ENCODE data around the gene COL5A3. TPM values are rescaled to one million over a fixed set of nuclear protein-coding genes. Genes with fewer than 3 reads are reported as not detected.

COL5A3 gene
- total RNA-seq, 1 donor from 2014 or later, result 43.3 TPM

DNA sequence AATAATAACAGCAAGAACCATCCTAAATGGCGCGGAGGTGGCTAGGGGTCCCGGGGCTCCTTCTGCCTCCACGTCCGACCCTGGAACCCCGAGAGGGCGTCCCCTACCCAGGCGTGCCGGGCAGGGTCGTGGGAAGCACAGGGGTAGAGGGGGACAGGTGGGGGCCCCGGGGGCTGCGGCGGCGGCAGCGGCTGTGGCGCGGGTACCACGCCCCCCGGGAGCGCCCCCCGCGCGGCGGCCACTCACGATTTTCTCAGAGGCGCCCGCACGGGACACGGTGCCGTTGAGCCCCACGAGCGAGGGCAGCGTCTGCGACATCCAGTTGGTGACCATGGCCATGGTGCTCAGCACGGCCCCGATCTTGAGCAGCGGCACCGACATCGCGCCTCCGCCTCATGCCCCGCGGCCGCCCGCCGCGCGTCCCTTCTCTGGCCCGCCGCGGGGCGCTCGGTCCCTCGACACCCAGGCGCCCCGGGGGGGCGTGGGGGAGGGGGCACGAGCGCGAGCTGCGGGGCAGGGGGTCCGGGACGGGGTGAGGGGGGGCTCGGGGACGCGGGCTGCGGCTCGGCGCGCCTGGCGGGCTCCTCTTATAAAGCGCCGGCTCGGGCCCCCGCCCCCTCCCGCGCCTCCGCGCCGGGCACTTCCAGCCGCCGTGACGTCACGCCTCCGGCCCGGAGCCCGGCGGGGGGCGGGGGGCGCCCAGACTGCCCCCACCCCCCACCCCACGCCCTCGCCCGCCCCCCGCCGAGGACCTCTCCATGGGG lies 96.9 kb downstream of the COL5A3 start:
- Histone ChIP-seq H3K9ac (ENCODE audit: low read depth in 1 of 3, low read length in 3 of 3) (no peak overlapping the region), H3K4me3 (ENCODE audit: low read length in 3 of 3) (no peak overlapping the region), H3K9me3 (ENCODE audit: control insufficient read depth in 3 of 3, low read length in 3 of 3) (no peaks in the 10 kb centered on the region), H3K36me3 (ENCODE audit: control insufficient read depth in 3 of 3, insufficient read depth in 3 of 3, low read length in 3 of 3) (no peaks in the 10 kb centered on the region), H3K27me3 (ENCODE audit: control insufficient read depth in 3 of 3, insufficient read depth in 3 of 3, low read length in 3 of 3) (peaks cover 27 to 33% (median 31%) of the 10 kb centered on the region in 3 donors), H3K4me1 (ENCODE audit: control insufficient read depth in 3 of 3, insufficient read depth in 3 of 3, low read length in 3 of 3) (peaks cover 4 to 7% (median 4%) of the 10 kb centered on the region in 3 donors), H3K27ac (ENCODE audit: low read depth, low read length) (no peak overlapping the region)

DNA sequence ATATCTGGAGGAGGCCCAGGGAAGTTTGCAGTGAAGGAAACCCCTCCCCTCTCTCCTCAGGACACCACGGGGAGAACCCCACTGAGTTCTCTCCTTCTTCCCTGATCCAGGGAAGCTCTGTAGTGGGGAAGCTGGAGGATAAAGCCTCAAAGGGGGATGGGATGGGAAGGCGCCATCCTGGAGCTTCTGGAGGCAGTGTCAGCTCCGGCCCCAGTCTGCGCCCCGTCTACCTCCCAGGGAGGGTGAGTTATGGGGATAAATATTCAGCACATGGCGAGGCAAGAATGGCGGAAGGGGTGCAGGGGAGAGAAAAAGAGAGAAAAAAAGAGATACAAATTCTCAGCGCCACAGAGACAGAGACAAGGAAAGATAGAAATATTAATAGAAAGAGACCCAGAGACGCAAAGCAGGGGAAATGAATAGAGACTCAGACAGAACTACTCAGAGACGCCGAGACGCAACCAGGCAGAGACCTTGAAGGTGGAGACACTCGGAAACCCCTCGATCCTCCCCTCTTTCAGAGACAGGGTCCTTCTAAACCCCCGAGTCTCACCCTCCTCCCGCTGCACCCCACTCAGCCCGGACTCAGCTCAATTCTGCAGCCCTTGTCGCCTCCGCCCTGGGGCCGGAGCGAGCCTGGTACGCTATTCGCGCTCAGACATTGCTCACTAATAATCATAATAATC lies 97.6 kb downstream of the COL5A3 start:
- peaks cover 27 to 33% (median 31%) of the 10 kb centered on the region in 3 donors for H3K27me3 ChIP-seq (ENCODE audit: control insufficient read depth in 3 of 3, insufficient read depth in 3 of 3, low read length in 3 of 3)

DNA sequence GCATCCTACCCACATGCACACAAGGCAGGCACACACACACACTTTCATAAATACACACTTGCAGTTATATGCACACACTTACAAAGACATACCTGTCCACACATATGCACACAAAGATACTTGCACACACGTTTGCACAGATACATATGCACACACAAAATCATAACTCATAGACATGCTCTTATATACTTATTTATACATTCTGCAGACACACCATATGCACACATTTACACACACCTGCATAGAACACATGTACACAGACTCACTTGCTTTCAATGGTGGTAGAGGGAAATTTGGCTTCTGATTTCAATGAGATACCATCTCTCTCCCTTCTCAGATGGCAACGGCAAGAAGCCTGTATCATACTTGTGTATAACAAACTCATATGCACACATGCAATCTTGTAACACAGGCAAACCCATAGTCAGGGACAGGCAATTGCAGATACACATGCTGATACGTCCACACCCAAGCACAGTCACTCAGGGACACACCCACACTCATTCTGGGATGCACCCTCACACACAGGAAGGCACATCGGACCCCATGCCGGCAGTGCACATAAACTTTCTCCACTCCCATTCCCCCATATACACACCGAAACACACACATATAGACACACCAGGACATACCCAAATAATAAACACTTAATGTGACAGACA lies 98.6 kb downstream of the COL5A3 start:
- H3K36me3 ChIP-seq (ENCODE audit: control insufficient read depth in 3 of 3, insufficient read depth in 3 of 3, low read length in 3 of 3), result no peaks in the 10 kb centered on the region
- no peak overlapping the region for H3K9ac ChIP-seq (ENCODE audit: low read depth in 1 of 3, low read length in 3 of 3)
- H3K27ac ChIP-seq (ENCODE audit: low read depth, low read length), result no peak overlapping the region
- peaks cover 4 to 7% (median 4%) of the 10 kb centered on the region in 3 donors for H3K4me1 ChIP-seq (ENCODE audit: control insufficient read depth in 3 of 3, insufficient read depth in 3 of 3, low read length in 3 of 3)
- no peak overlapping the region for H3K4me3 ChIP-seq (ENCODE audit: low read length in 3 of 3)
- H3K9me3 ChIP-seq (ENCODE audit: control insufficient read depth in 3 of 3, low read length in 3 of 3), result no peaks in the 10 kb centered on the region
- H3K27me3 ChIP-seq (ENCODE audit: control insufficient read depth in 3 of 3, insufficient read depth in 3 of 3, low read length in 3 of 3), result peaks cover 27 to 33% (median 31%) of the 10 kb centered on the region in 3 donors

More for the DNA sequence above, 97.6 kb downstream of the COL5A3 start:
- H3K36me3 ChIP-seq (ENCODE audit: control insufficient read depth in 3 of 3, insufficient read depth in 3 of 3, low read length in 3 of 3), result no peaks in the 10 kb centered on the region
- no peak overlapping the region for H3K4me3 ChIP-seq (ENCODE audit: low read length in 3 of 3)
- H3K4me1 ChIP-seq (ENCODE audit: control insufficient read depth in 3 of 3, insufficient read depth in 3 of 3, low read length in 3 of 3), result peaks cover 4 to 7% (median 4%) of the 10 kb centered on the region in 3 donors
- no peak overlapping the region for H3K9ac ChIP-seq (ENCODE audit: low read depth in 1 of 3, low read length in 3 of 3)
- no peak overlapping the region for H3K27ac ChIP-seq (ENCODE audit: low read depth, low read length)
- H3K9me3 ChIP-seq (ENCODE audit: control insufficient read depth in 3 of 3, low read length in 3 of 3), result no peaks in the 10 kb centered on the region

DNA sequence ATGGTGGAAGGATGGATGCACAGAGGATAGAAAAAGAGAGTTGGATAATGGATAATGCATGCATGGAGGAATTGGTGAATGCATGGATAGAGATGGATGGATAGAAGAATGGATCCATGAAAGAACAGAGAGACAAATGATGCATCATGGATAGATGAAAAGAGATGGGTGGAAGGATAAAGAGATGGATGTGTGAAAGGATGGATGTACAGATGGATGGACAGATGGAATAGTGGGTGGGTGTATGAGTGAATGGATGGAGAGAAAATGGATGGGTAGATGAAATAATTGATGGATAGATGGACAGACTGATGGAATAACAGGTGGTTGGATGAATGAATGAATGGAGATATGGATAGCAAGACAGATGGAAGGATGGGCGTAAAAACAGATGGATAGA lies 99.7 kb downstream of the COL5A3 start:
- no peaks in the 10 kb centered on the region for H3K9me3 ChIP-seq (ENCODE audit: control insufficient read depth in 3 of 3, low read length in 3 of 3)
- H3K4me3 ChIP-seq (ENCODE audit: low read length in 3 of 3), result no peak overlapping the region
- H3K27ac ChIP-seq (ENCODE audit: low read depth, low read length), result no peak overlapping the region
- no peaks in the 10 kb centered on the region for H3K36me3 ChIP-seq (ENCODE audit: control insufficient read depth in 3 of 3, insufficient read depth in 3 of 3, low read length in 3 of 3)
- H3K27me3 ChIP-seq (ENCODE audit: control insufficient read depth in 3 of 3, insufficient read depth in 3 of 3, low read length in 3 of 3), result peaks cover 30 to 35% (median 35%) of the 10 kb centered on the region in 3 donors
- no peak overlapping the region for H3K9ac ChIP-seq (ENCODE audit: low read depth in 1 of 3, low read length in 3 of 3)
- peaks cover 4 to 7% (median 4%) of the 10 kb centered on the region in 3 donors for H3K4me1 ChIP-seq (ENCODE audit: control insufficient read depth in 3 of 3, insufficient read depth in 3 of 3, low read length in 3 of 3)

Small RNA genes within 50 kb of the gene (small RNA-seq; reads per million reads assigned to genes)
- not detected for gene MIR5589

Other genes with a start within 250 kb of the COL5A3 start
- gene ZNF846, start 241.8 kb downstream of the COL5A3 start, total RNA-seq, result 15.1 TPM
- 10.4 TPM for gene FBXL12, start 191.4 kb downstream of the COL5A3 start, total RNA-seq
- 133 TPM for gene UBL5, start 182.6 kb downstream of the COL5A3 start, total RNA-seq
- gene PIN1, start 175.2 kb downstream of the COL5A3 start, total RNA-seq, result 58.5 TPM
- 18.8 TPM for gene OLFM2, start 74.0 kb downstream of the COL5A3 start, total RNA-seq
- gene RDH8, start 3.0 kb upstream of the COL5A3 start, total RNA-seq, result not detected
- 5.2 TPM for gene SHFL, start 75.8 kb upstream of the COL5A3 start, total RNA-seq
- 6.3 TPM for gene ANGPTL6, start 92.2 kb upstream of the COL5A3 start, total RNA-seq
- 14.6 TPM for gene PPAN, start 95.9 kb upstream of the COL5A3 start, total RNA-seq
- 1.6 TPM for gene P2RY11, start 101.2 kb upstream of the COL5A3 start, total RNA-seq
- 421 TPM for gene EIF3G, start 109.4 kb upstream of the COL5A3 start, total RNA-seq
- gene DNMT1, start 184.4 kb upstream of the COL5A3 start, total RNA-seq, result 25.6 TPM
- gene S1PR2, start 220.8 kb upstream of the COL5A3 start, total RNA-seq, result 9.9 TPM
- gene MRPL4, start 241.7 kb upstream of the COL5A3 start, total RNA-seq, result 7.8 TPM

Data from skeletal muscle tissue (tissue), 5 donors.